GM12864 (cell line): Measurements from ENCODE around the gene AMOTL1.

ENCODE experiments used
- DNase-seq: peaks from one replicate; pipeline ENCODE4 v3.0.0-alpha.2; 2011; ENCODE audit warnings: low read depth
- H3K4me3 ChIP-seq: 2 replicates; pipeline ENCODE4 v1.5.1; 2011; ENCODE audit warnings: mild to moderate bottlenecking, low read depth, low read length, control low read depth
- CTCF ChIP-seq: IDR thresholded peaks from 2 replicates; pipeline ENCODE4 v1.5.1; 2011; ENCODE audit warnings: low read depth, mild to moderate bottlenecking, moderate library complexity, low read length, control low read depth, inconsistent platforms; ENCODE audit errors: missing control alignments

AMOTL1 gene

GRCh38 chr11:94735907-94736306 lies 32.2 kb upstream of the AMOTL1 start:
- DNase-seq = no peak
- H3K4me3 ChIP-seq = no peak overlapping the region
- no peak for TF ChIP-seq CTCF

DNA sequence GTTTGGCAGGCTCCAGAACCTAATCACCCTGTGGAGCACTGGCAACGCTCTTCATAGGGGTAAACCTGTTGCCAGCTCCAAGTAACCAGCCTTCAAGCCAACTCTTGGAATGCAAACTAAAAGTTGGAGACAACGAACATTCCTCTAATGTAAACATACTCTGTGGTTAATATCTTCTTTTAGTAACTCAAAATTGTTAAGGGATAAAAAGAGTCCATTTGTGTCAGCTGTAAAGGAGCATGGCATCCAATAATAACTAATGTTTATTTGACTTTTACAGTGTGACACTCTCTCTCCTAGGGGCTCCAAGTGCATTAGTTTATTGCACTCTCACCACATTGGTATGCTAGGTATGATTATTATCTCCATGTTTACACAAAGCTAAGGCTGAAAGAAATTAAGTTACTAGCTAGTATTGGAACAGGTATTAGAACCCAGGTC lies 31.0 kb upstream of the AMOTL1 start:
- TF ChIP-seq CTCF = no peak
- H3K4me3 ChIP-seq = no peak overlapping the region
- DNase-seq = no peak

- TF ChIP-seq CTCF = no peak
- no peak overlapping the region for H3K4me3 ChIP-seq
- DNase-seq = no peak
These were observed 29.4 kb upstream of the AMOTL1 start for GRCh38 chr11:94738746-94739145.

GRCh38 chr11:94739331-94739730 lies 28.8 kb upstream of the AMOTL1 start:
- no peak for TF ChIP-seq CTCF
- no peak overlapping the region for H3K4me3 ChIP-seq
- no peak for DNase-seq

- H3K4me3 ChIP-seq = no peak overlapping the region
- TF ChIP-seq CTCF = no peak
- DNase-seq = no peak
These were observed 27.8 kb upstream of the AMOTL1 start for GRCh38 chr11:94740083-94741021.

GRCh38 chr11:94741022-94741679 lies 27.0 kb upstream of the AMOTL1 start:
- H3K4me3 ChIP-seq = no peak overlapping the region

More at GRCh38 chr11:94741022-94741679, 27.0 kb upstream of the AMOTL1 start:
- TF ChIP-seq CTCF = peak; percentile 36
- no peak for DNase-seq
